H1 (cell line): Measurements from ENCODE around the gene RGP1. TPM values are rescaled to one million over a fixed set of nuclear protein-coding genes. Genes with fewer than 3 reads are reported as not detected.

Experiments
- CTCF ChIA-PET: fragments of 300-600 bp; sonication (Branson Sonifier 250); formaldehyde crosslinking; loops from one replicate; lab custom pipeline; 2021; ENCODE audit not compliant: partially characterized antibody; lab: Charles Lee
- POLR2A ChIA-PET: fragments of 300-600 bp; sonication (Branson Sonifier 250); formaldehyde crosslinking; loops from one replicate; lab custom pipeline; 2021; ENCODE audit warnings: inconsistent platforms; ENCODE audit not compliant: partially characterized antibody; lab: Charles Lee
- DNase-seq, 2 experiments: peaks; one replicate each; pipeline versions ENCODE4 v3.0.0 to v3.0.0-alpha.2; 2010 to 2022; ENCODE audit warnings: low spot score in 2 of 2, low read depth in 1 of 2, mixed read lengths in 1 of 2
- FAIRE-seq: peaks from 2 replicates; lab custom pipeline; 2011; peaks lifted over from hg19 to GRCh38; lab: Jason Lieb, UNC
- H2AFZ ChIP-seq: 2 replicates; pipeline ENCODE4 v1.8.1; 2012; ENCODE audit warnings: low read length, inconsistent platforms
- H2AK5ac ChIP-seq: 2 replicates; pipeline ENCODE4 v1.6.1; 2013; ENCODE audit warnings: low read depth, low read length
- H2BK120ac ChIP-seq: replicated peaks from 2 replicates; pipeline ENCODE3; 2013; ENCODE audit warnings: low read depth, low read length, inconsistent platforms
- H2BK12ac ChIP-seq: 2 replicates; pipeline ENCODE4 v1.6.1; 2013; ENCODE audit warnings: low read depth, low read length
- H2BK15ac ChIP-seq: 2 replicates; pipeline ENCODE4 v1.6.1; 2013; ENCODE audit warnings: low read length
- H2BK20ac ChIP-seq: 2 replicates; pipeline ENCODE4 v1.6.1; 2013; ENCODE audit warnings: low read length
- H2BK5ac ChIP-seq: 2 replicates; pipeline ENCODE4 v1.6.1; 2013; ENCODE audit warnings: low read depth, low read length
- H3K14ac ChIP-seq: 2 replicates; pipeline ENCODE4 v1.6.1; 2013; ENCODE audit warnings: inconsistent platforms; ENCODE audit not compliant: insufficient read length
- H3K18ac ChIP-seq: 2 replicates; pipeline ENCODE4 v1.6.1; 2013; ENCODE audit warnings: low read length; ENCODE audit errors: extremely low read depth
- H3K23ac ChIP-seq: 2 replicates; pipeline ENCODE4 v1.6.1; 2013; ENCODE audit warnings: inconsistent platforms; ENCODE audit not compliant: insufficient read length
- H3K23me2 ChIP-seq: 2 replicates; pipeline ENCODE4 v1.6.1; 2013; ENCODE audit warnings: low read depth, low read length
- H3K27ac ChIP-seq: 2 replicates; pipeline ENCODE4 v1.6.1; 2011; ENCODE audit warnings: low read depth, low read length, inconsistent platforms
- H3K27me3 ChIP-seq, 4 experiments: replicated peaks in 1 of 4; 1 replicate in 1 of 4; 2 replicates in 3 of 4; pipeline versions ENCODE4 v1.6.1 to v1.8.1; 2011 to 2013; ENCODE audit warnings: low read length in 3 of 4, mild to moderate bottlenecking in 3 of 4, inconsistent platforms in 2 of 4, mixed read lengths in 2 of 4, moderate library complexity in 1 of 4; ENCODE audit not compliant: control insufficient read depth in 3 of 4, insufficient read depth in 3 of 4; ENCODE audit errors: extremely low read depth in 1 of 4
- H3K36me3 ChIP-seq, 4 experiments: 2 replicates each; pipeline versions ENCODE4 v1.6.1 to v1.8.1; 2011 to 2013; ENCODE audit warnings: mild to moderate bottlenecking in 4 of 4, low read length in 3 of 4, moderate library complexity in 2 of 4, control low read depth in 1 of 4, inconsistent platforms in 1 of 4; ENCODE audit not compliant: insufficient read depth in 4 of 4, control insufficient read depth in 2 of 4
- H3K4ac ChIP-seq: replicated peaks from 2 replicates; pipeline ENCODE3; 2013; ENCODE audit warnings: low read length, low read depth, mixed read lengths, inconsistent platforms; ENCODE audit not compliant: insufficient read length
- H3K4me1 ChIP-seq, 4 experiments: replicated peaks in 1 of 4; 1 replicate in 1 of 4; 2 replicates in 3 of 4; pipeline versions ENCODE4 v1.6.1 to v1.8.1; 2011 to 2013; ENCODE audit warnings: low read length in 3 of 4, inconsistent platforms in 2 of 4, mixed read lengths in 1 of 4; ENCODE audit not compliant: insufficient read depth in 4 of 4, control insufficient read depth in 3 of 4
- H3K4me2 ChIP-seq, 2 experiments: 2 replicates each; pipeline versions ENCODE4 v1.6.1 to v1.8.1; 2011 to 2013; ENCODE audit warnings: low read depth in 2 of 2, low read length in 2 of 2, control low read depth in 1 of 2, inconsistent platforms in 1 of 2, mild to moderate bottlenecking in 1 of 2; ENCODE audit not compliant: insufficient read depth in 1 of 2
- H3K4me3 ChIP-seq, 4 experiments: fragments of 200-600, 300-600 bp in 1 of 4; sonication (generic), shearing (Covaris generic), sonication (Bioruptor Twin) in 1 of 4; 2 replicates each; pipeline versions ENCODE4 v1.5.1 to v1.8.1; 2011 to 2016; ENCODE audit warnings: low read length in 4 of 4, low read depth in 3 of 4, control low read depth in 2 of 4, inconsistent platforms in 2 of 4, mild to moderate bottlenecking in 2 of 4, mixed read lengths in 1 of 4, moderate library complexity in 1 of 4; ENCODE audit not compliant: insufficient read depth in 2 of 4; ENCODE audit errors: extremely low read depth in 1 of 4
- H3K56ac ChIP-seq: replicated peaks from 2 replicates; pipeline ENCODE3; 2013; ENCODE audit warnings: low read depth, mild to moderate bottlenecking, mixed read lengths, low read length, inconsistent platforms; ENCODE audit not compliant: insufficient read length
- H3K79me1 ChIP-seq: 2 replicates; pipeline ENCODE4 v1.6.1; 2013; ENCODE audit warnings: low read depth, low read length, control low read depth
- H3K79me2 ChIP-seq, 2 experiments: 2 replicates each; pipeline versions ENCODE4 v1.6.1 to v1.8.1; 2012 to 2013; ENCODE audit warnings: low read length in 2 of 2, mild to moderate bottlenecking in 2 of 2, inconsistent platforms in 1 of 2; ENCODE audit not compliant: insufficient read depth in 2 of 2, control insufficient read depth in 1 of 2
- H3K9ac ChIP-seq, 4 experiments: replicated peaks in 1 of 4; 1 replicate in 1 of 4; 2 replicates in 3 of 4; pipeline versions ENCODE4 v1.6.1 to v1.8.1; 2011 to 2013; ENCODE audit warnings: low read depth in 3 of 4, low read length in 3 of 4, control low read depth in 2 of 4, mild to moderate bottlenecking in 2 of 4, moderate library complexity in 2 of 4, inconsistent platforms in 1 of 4; ENCODE audit errors: extremely low read depth in 1 of 4
- H3K9me3 ChIP-seq, 2 experiments: 2 replicates each; pipeline versions ENCODE4 v1.6.1 to v1.8.1; 2012 to 2013; ENCODE audit warnings: mild to moderate bottlenecking in 2 of 2, moderate library complexity in 2 of 2, control low read depth in 1 of 2, inconsistent platforms in 1 of 2, low read depth in 1 of 2, low read length in 1 of 2, mixed read lengths in 1 of 2; ENCODE audit not compliant: insufficient read depth in 2 of 2
- H4K20me1 ChIP-seq, 2 experiments: replicated peaks in 1 of 2; 2 replicates each; pipeline versions ENCODE3 to v1.8.1; 2011 to 2013; ENCODE audit warnings: inconsistent platforms in 2 of 2, low read length in 2 of 2, mild to moderate bottlenecking in 1 of 2; ENCODE audit not compliant: insufficient read depth in 2 of 2, control insufficient read depth in 1 of 2
- H4K5ac ChIP-seq: 2 replicates; pipeline ENCODE4 v1.6.1; 2013; ENCODE audit warnings: low read length, low read depth, mixed read lengths, inconsistent platforms; ENCODE audit not compliant: insufficient read length
- H4K8ac ChIP-seq: 2 replicates; pipeline ENCODE4 v1.8.0; 2013; ENCODE audit warnings: mild to moderate bottlenecking, moderate library complexity, low read length, inconsistent platforms; ENCODE audit not compliant: insufficient read depth; ENCODE audit errors: extremely low read depth
- H4K91ac ChIP-seq: replicated peaks from 2 replicates; pipeline ENCODE3; 2013; ENCODE audit warnings: low read length, mixed read lengths, inconsistent platforms; ENCODE audit not compliant: insufficient read length
- ATF2 ChIP-seq: IDR thresholded peaks from 2 replicates; pipeline ENCODE4 v1.6.1; 2012; ENCODE audit warnings: low read length, inconsistent platforms
- ATF3 ChIP-seq: IDR thresholded peaks from 2 replicates; pipeline ENCODE4 v1.6.1; 2011; ENCODE audit warnings: low read depth, mild to moderate bottlenecking, low read length; ENCODE audit not compliant: insufficient read depth
- BACH1 ChIP-seq: IDR thresholded peaks from 2 replicates; pipeline ENCODE4 v1.6.1; 2012; ENCODE audit warnings: low read length, improper control_type of control experiment
- CHD2 ChIP-seq: IDR thresholded peaks from 2 replicates; pipeline ENCODE4 v1.6.1; 2012; ENCODE audit warnings: low read length, improper control_type of control experiment
- CREB1 ChIP-seq: IDR thresholded peaks from 2 replicates; pipeline ENCODE4 v1.6.1; 2012; ENCODE audit warnings: inconsistent platforms
- EZH2 ChIP-seq: fragments of 200-600 bp; sonication (generic); IDR thresholded peaks from 2 replicates; pipeline ENCODE4 v1.7.1; 2012; ENCODE audit warnings: low read depth, mild to moderate bottlenecking, moderate library complexity, low read length, inconsistent platforms; ENCODE audit not compliant: severe bottlenecking
- HDAC6 ChIP-seq: IDR thresholded peaks from one replicate; pipeline ENCODE4 v1.7.1; 2012; ENCODE audit warnings: low read depth, mild to moderate bottlenecking, inconsistent platforms, low read length, moderate library complexity
- JUN ChIP-seq: IDR thresholded peaks from 2 replicates; pipeline ENCODE4 v1.6.1; 2011; ENCODE audit warnings: low read depth, mild to moderate bottlenecking, improper control_type of control experiment, low read length
- KDM4A ChIP-seq: IDR thresholded peaks from one replicate; pipeline ENCODE4 v1.7.1; 2012; ENCODE audit warnings: low read depth, mild to moderate bottlenecking, moderate library complexity, low read length, inconsistent platforms; ENCODE audit not compliant: severe bottlenecking
- POU5F1 ChIP-seq: IDR thresholded peaks from 2 replicates; pipeline ENCODE4 v1.6.1; 2011; ENCODE audit warnings: low read depth, mild to moderate bottlenecking, low read length, moderate library complexity
- RAD21 ChIP-seq, 2 experiments: IDR thresholded peaks in 1 of 2; conservative IDR thresholded peaks in 1 of 2; 2 replicates each; pipeline ENCODE4 v1.6.1; 2011; ENCODE audit warnings: low read depth in 2 of 2, low read length in 2 of 2, improper control_type of control experiment in 1 of 2, inconsistent platforms in 1 of 2, mild to moderate bottlenecking in 1 of 2, moderate library complexity in 1 of 2
- SP1 ChIP-seq: IDR thresholded peaks from 2 replicates; pipeline ENCODE4 v1.6.1; 2011; ENCODE audit warnings: low read depth, low read length
- SP2 ChIP-seq: IDR thresholded peaks from 2 replicates; pipeline ENCODE4 v1.6.1; 2012; ENCODE audit warnings: mild to moderate bottlenecking, low read length, inconsistent platforms
- WGBS, 2 experiments: shearing (Covaris generic) in 1 of 2; methylation state at CpG; one replicate each; pipeline versions ENCODE4 v1.1.6 to v1.1.7; 2013 to 2015; ENCODE audit warnings: low lambda C conversion rate in 2 of 2, mixed read lengths in 2 of 2, inconsistent platforms in 1 of 2, low coverage in 1 of 2, missing lambda C conversion rate in 1 of 2; ENCODE audit not compliant: insufficient replicate concordance in 2 of 2, insufficient coverage in 1 of 2, insufficient read length in 1 of 2; ENCODE audit errors: extremely low coverage in 1 of 2, missing lambda C conversion rate in 1 of 2; 5-methylcytosine and 5-hydroxymethylcytosine counted together
- polyA plus RNA-seq, 7 experiments: library from polyadenylated mRNA; depleted of rRNA in 3 of 7; stranded (reverse) in 5 of 7; unstranded in 2 of 7; fragments of >200 nt in 5 of 7; fragments of 200-250 nt in 2 of 7; gene quantifications; 1 replicate in 5 of 7; 2 replicates in 1 of 7; 4 replicates in 1 of 7; pipeline versions ENCODE4 v1.2.1 to v1.2.3, GENCODE V29; 2011 to 2013; ENCODE audit warnings: missing spikeins in 2 of 7, mixed read lengths in 2 of 7
- total RNA-seq: library from RNA; stranded (reverse); fragmentation: NEBNext Ultra II Directional; extraction: Animal tissue kit (Norgen Biotek cat#: 25700); gene quantifications from 2 replicates; pipeline ENCODE4 v1.2.1, GENCODE V29; 2021

Gene RGP1
- total and polyA plus RNA-seq, 2 of the 8 experiments (the other 6 are each of a cell fraction or from before 2014, with no cell fraction given): 11.8 to 22.7 TPM

- Histone ChIP-seq H3K36me3 (no peaks in the 10 kb centered on the region), H2AFZ (no peak overlapping the region), H3K79me2 (no peaks in the 10 kb centered on the region), H2BK120ac (no peak overlapping the region), H3K27ac (no peak overlapping the region), H3K18ac (no peak overlapping the region)
- 93% methylated on average over 4 of the region's 4 CpGs; no CpG with 5 or more reads in 1 of the 2 experiments for WGBS, 2 experiments
- TF ChIP-seq BACH1: no peak
- no peak for TF ChIP-seq CREB1
- no peak for TF ChIP-seq SP1
- TF ChIP-seq RAD21 (IDR thresholded peaks at IDR 0.05 in 1 of 2, conservative IDR thresholded peaks at IDR 0.05 in 1 of 2; ENCODE audit: low read depth in 2 of 2, low read length in 2 of 2): no peak
- TF ChIP-seq HDAC6: no peak
- TF ChIP-seq CHD2: no peak
- no peak for TF ChIP-seq JUN
- no peak for TF ChIP-seq KDM4A
- no peak for TF ChIP-seq POU5F1
- TF ChIP-seq ATF3: no peak
- no peak for TF ChIP-seq EZH2
- no peak for TF ChIP-seq SP2
- no peak for TF ChIP-seq ATF2
- TF ChIP-seq, all 59 proteins: peak for 0
- H3K14ac ChIP-seq: no peak overlapping the region
- H3K4ac ChIP-seq: no peak overlapping the region
- CTCF ChIA-PET: interaction anchor here (0.6 to 3.2 kb wide), 9 partner anchors 8 to 1438 kb away, joined by 3 to 12 read pairs (median 4); partner anchors contain the start of genes CREB3 and TLN1
- H4K8ac ChIP-seq: no peak overlapping the region
- no peak overlapping the region for H2AK5ac ChIP-seq
- H2BK12ac ChIP-seq: no peak overlapping the region
- peaks cover 0 to 6% (median 4%) of the 10 kb centered on the region in 4 experiments; a peak in 6 of 7 replicates for H3K4me1 ChIP-seq
- H2BK5ac ChIP-seq: no peak overlapping the region
- H3K79me1 ChIP-seq: no peaks in the 10 kb centered on the region
- no peaks in the 10 kb centered on the region for H3K9me3 ChIP-seq
- H4K20me1 ChIP-seq: no peaks in the 10 kb centered on the region
- H2BK20ac ChIP-seq: no peak overlapping the region
- H3K23ac ChIP-seq: no peak overlapping the region
- H3K56ac ChIP-seq: no peak overlapping the region
- H3K4me2 ChIP-seq: no peak overlapping the region
- no peak overlapping the region for H4K5ac ChIP-seq
- H3K27me3 ChIP-seq: no peaks in the 10 kb centered on the region
- FAIRE-seq (no peak), DNase-seq (no peak)
- POLR2A ChIA-PET: interaction anchor here (0.7 to 1.7 kb wide), 4 partner anchors 10 to 361 kb away, joined by 3 to 4 read pairs (median 4); no protein-coding TSS in a partner anchor
- H4K91ac ChIP-seq: no peak overlapping the region
- no peak overlapping the region for H3K9ac ChIP-seq
- no peak overlapping the region for H3K4me3 ChIP-seq
- H2BK15ac ChIP-seq: no peak overlapping the region
- H3K23me2 ChIP-seq: no peaks in the 10 kb centered on the region
Measured at GRCh38 chr9:35771075-35771433, 22.0 kb downstream of the RGP1 start.
